ENCODE results near the gene CCDC15. TPM values are rescaled to one million over a fixed set of nuclear protein-coding genes. Genes with fewer than 3 reads are reported as not detected.
A peak's percentile ranks its signal among the peaks of the same experiment; 100 is the strongest.

The CCDC15 gene, protein sequence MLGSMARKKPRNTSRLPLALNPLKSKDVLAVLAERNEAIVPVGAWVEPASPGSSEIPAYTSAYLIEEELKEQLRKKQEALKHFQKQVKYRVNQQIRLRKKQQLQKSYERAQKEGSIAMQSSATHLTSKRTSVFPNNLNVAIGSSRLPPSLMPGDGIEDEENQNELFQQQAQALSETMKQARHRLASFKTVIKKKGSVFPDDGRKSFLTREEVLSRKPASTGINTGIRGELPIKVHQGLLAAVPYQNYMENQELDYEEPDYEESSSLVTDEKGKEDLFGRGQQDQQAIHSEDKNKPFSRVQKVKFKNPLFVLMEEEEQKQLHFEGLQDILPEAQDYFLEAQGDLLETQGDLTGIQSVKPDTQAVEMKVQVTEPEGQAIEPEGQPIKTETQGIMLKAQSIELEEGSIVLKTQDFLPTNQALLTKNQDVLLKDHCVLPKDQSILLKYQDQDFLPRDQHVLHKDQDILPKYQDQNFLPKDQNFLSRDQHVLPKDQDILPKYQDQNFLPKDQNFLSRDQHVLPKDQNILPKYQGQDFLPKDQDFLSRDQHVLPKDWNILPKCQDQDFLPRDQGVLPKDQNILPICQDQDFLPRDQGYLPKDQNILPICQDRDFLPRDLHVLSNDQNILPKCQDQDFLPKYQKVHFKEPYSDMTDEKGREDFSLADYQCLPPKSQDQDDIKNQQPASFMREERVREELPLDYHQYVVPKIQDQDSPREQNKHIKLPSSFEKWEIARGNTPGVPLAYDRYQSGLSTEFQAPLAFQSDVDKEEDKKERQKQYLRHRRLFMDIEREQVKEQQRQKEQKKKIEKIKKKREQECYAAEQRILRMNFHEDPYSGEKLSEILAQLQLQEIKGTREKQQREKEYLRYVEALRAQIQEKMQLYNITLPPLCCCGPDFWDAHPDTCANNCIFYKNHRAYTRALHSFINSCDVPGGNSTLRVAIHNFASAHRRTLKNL
- total RNA-seq (2012; rRNA removed) = 3.0 and 3.1 TPM in 2 replicates

DNA sequence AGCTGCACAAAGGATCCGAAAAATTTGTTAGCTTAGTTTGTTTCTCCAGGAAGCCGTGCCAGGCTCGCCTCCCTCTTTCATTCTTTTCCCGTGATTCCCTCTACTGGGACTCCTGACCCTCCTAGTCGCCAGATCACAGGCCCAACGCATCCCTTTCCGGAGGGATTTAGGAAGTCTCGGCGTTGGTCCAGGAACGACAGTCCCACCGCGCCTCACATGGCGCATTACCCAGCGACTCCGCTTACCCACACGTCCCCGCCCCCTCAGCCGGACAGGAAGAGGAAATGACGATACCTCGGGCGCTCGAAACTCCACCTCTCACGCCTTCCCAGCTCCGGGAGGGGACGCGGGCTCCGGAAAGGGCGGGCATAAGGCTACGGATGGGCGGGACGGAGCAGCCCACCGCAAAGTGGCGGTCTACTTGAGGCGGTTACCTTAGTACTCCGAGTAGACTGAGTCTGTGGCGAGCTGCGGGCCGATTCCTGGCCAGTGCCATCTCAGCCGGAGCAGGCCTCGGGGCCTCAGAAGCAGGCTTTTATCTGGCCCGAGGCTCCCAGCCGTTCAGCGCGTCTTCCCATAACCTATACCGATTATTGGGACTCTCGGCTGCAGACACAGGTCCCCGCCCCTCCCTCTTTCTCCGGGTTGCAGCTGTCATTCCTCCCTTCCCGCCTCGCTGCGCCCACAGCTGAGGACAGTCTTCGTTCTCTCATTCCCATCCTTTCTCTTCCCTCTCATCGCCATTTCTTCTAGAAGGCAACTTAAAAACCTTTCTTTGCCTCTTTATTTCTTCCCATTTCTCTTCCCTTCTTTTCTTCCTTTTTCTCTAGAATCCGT, at the start of gene CCDC15:
Gene CCDC15, plus strand, starts transcription at position 450 of the 837 bp plus-strand sequence. CDS start 531 bp downstream, outside the sequence.
- peaks cover 15% of the 10 kb centered on the region for H3K4me1 ChIP-seq (ENCODE audit: control insufficient read depth, insufficient read depth, low read length)
- H3K4me2 ChIP-seq (ENCODE audit: low read length) = peak within 1 kb of the TSS; percentile 92
- H3K9ac ChIP-seq (ENCODE audit: low read depth, low read length) = peak within 1 kb of the TSS; percentile 85
- no peaks in the 10 kb centered on the region for H3K9me3 ChIP-seq (replicated peaks; ENCODE audit: low read length)
- no peaks in the 10 kb centered on the region for H3K36me3 ChIP-seq (ENCODE audit: insufficient read depth, low read length)
- H3K27me3 ChIP-seq (ENCODE audit: control insufficient read depth, insufficient read depth, low read length) = no peaks in the 10 kb centered on the region
- H3K4me3 ChIP-seq (ENCODE audit: low read length) = peak within 1 kb of the TSS; percentile 80

DNA sequence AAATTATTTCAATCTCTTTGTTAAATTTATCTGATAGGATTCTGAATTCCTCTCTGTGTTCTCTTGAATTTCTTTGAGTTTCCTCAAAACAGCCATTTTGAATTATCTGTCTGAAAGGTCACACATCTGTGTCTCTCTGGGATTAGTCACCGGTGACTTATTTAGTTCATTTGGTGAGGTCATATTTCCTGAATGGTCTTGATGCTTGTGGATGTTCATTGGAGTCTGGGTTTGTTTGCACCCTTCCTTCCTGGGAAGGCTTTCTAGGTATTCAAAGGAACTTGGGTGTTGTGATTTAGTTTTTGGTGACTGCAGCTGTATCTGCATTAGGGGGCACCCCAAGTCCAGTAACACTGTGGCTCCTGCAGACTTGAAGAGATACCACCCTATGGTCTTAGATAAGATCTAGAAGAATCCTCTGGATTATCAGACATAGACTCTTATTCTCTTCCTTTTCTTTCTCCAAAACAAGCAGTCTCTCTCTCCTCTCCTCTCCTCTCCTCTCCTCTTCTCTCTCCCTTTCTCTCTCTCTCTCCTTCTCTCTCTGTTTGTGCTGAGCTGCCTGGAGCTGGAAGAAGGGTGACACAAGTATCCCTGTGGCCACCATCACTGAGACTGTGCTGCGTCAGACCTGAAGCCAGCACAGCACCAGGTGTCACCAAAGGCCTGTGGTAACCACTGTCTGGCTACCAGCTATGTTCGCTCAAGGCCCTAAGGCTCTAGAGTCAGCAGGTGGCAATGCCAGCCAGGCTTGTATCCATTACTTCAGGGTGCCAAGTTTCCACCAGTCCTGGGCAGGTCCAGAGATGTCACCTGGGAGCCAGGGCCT, 38.2 kb upstream of the CCDC15 start:
- H3K36me3 ChIP-seq (ENCODE audit: insufficient read depth, low read length) = no peaks in the 10 kb centered on the region
- H3K9ac ChIP-seq (ENCODE audit: low read depth, low read length) = no peak overlapping the region
- H3K4me3 ChIP-seq (ENCODE audit: low read length) = no peak overlapping the region
- H3K27me3 ChIP-seq (ENCODE audit: control insufficient read depth, insufficient read depth, low read length) = no peaks in the 10 kb centered on the region
- no peak overlapping the region for H3K4me2 ChIP-seq (ENCODE audit: low read length)
- H3K4me1 ChIP-seq (ENCODE audit: control insufficient read depth, insufficient read depth, low read length) = peaks cover 13% of the 10 kb centered on the region
- no peaks in the 10 kb centered on the region for H3K9me3 ChIP-seq (replicated peaks; ENCODE audit: low read length)

DNA sequence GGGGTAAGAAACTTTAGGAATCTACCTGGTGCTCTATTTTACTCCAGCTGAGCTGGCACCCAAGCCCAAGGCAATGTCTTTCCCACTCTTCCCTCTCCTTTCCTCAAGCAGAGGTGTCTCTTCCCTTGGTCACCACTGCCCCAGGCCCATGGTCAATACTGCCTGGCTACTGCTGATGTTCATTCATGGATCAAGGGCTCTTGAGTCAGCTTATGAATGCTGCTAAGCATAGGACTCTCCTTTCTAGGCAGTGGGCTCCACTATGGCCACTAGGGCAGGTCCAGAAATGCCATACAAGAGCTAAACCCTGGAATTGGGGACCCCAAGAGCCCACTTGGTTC, 37.7 kb upstream of the CCDC15 start:
- Histone ChIP-seq H3K36me3 (ENCODE audit: insufficient read depth, low read length) (no peaks in the 10 kb centered on the region), H3K9ac (ENCODE audit: low read depth, low read length) (no peak overlapping the region), H3K9me3 (replicated peaks; ENCODE audit: low read length) (no peaks in the 10 kb centered on the region), H3K4me1 (ENCODE audit: control insufficient read depth, insufficient read depth, low read length) (peaks cover 19% of the 10 kb centered on the region), H3K4me2 (ENCODE audit: low read length) (no peak overlapping the region), H3K27me3 (ENCODE audit: control insufficient read depth, insufficient read depth, low read length) (no peaks in the 10 kb centered on the region), H3K4me3 (ENCODE audit: low read length) (no peak overlapping the region)

DNA sequence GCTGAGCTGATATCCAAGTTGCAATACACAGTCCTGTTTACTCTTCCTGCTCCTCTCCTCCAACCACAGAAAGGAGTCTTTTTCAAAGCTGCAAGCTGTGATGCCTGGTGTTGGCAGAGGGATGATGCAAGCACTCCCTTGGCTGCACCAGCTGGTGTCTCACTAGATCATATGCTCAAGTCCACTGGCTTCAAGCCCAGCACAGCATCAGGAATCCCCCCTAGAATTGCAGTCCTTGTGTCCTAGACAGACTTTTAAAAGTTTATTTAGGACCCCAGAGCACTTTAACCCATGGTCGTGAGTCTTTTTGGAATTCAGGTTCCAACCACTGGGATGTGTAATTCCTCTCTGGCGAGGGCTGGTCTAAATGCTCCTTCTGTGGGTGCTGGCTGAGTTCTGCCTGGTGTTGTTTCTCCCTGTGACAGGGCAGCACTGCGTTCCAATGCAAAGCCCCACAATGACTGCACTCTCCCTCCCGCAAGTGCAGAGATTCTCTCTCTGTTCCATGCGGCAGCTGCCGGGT, 36.8 kb upstream of the CCDC15 start:
- H3K9ac ChIP-seq (ENCODE audit: low read depth, low read length) = no peak overlapping the region
- peaks cover 21% of the 10 kb centered on the region for H3K4me1 ChIP-seq (ENCODE audit: control insufficient read depth, insufficient read depth, low read length)
- no peak overlapping the region for H3K4me3 ChIP-seq (ENCODE audit: low read length)
- no peaks in the 10 kb centered on the region for H3K9me3 ChIP-seq (replicated peaks; ENCODE audit: low read length)
- no peaks in the 10 kb centered on the region for H3K36me3 ChIP-seq (ENCODE audit: insufficient read depth, low read length)
- no peak overlapping the region for H3K4me2 ChIP-seq (ENCODE audit: low read length)
- H3K27me3 ChIP-seq (ENCODE audit: control insufficient read depth, insufficient read depth, low read length) = no peaks in the 10 kb centered on the region

DNA sequence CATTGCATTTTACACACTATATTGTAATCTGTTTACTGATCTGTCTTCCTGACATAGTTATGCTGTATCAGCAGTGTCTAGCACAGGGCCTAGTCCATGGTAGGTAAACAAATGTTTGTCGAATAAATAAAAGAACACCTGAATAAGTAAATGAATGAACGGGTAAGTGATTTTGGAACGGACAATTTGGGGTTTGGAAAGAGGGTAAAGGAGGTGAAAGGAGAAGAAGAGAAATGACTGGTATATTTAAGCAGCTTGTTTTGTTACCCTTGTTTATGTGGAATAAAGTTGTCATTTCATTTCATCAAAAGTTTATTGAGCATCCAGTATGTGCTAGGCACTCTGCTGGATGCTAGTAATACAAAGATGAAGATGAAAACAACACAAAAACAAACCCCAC, 35.1 kb upstream of the CCDC15 start, which contains the start of gene HEPN1:
Gene HEPN1, plus strand, starts transcription at position 301 of the 400 bp plus-strand sequence.
- Histone ChIP-seq H3K4me2 (ENCODE audit: low read length) (no peak within 1 kb of the TSS), H3K27me3 (ENCODE audit: control insufficient read depth, insufficient read depth, low read length) (no peaks in the 10 kb centered on the region), H3K4me1 (ENCODE audit: control insufficient read depth, insufficient read depth, low read length) (peaks cover 21% of the 10 kb centered on the region), H3K4me3 (ENCODE audit: low read length) (no peak within 1 kb of the TSS), H3K36me3 (ENCODE audit: insufficient read depth, low read length) (no peaks in the 10 kb centered on the region), H3K9ac (ENCODE audit: low read depth, low read length) (no peak within 1 kb of the TSS), H3K9me3 (replicated peaks; ENCODE audit: low read length) (no peaks in the 10 kb centered on the region)

DNA sequence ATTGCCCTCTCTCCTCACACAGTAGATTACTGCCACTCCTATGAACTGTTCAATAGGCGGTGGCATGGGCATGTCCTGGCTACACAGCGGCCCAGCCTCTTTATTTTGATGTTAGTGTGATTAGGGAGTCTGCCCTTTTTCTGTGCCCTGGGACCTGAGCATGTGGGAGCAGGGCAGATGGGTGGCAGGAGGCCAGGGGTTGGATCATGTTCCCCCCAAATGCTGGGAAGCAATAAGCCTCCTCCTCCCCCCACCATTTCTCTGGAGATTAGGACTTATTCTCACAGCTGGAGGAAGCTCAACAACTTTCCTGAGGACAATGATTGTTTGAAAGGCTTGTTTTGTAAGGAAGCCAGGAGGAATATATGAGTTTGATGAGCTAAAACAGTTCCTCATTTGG, 34.1 kb upstream of the CCDC15 start:
- Histone ChIP-seq H3K9me3 (replicated peaks; ENCODE audit: low read length) (no peaks in the 10 kb centered on the region), H3K4me2 (ENCODE audit: low read length) (no peak overlapping the region), H3K9ac (ENCODE audit: low read depth, low read length) (no peak overlapping the region), H3K27me3 (ENCODE audit: control insufficient read depth, insufficient read depth, low read length) (no peaks in the 10 kb centered on the region), H3K36me3 (ENCODE audit: insufficient read depth, low read length) (no peaks in the 10 kb centered on the region), H3K4me1 (ENCODE audit: control insufficient read depth, insufficient read depth, low read length) (peaks cover 21% of the 10 kb centered on the region), H3K4me3 (ENCODE audit: low read length) (no peak overlapping the region)

DNA sequence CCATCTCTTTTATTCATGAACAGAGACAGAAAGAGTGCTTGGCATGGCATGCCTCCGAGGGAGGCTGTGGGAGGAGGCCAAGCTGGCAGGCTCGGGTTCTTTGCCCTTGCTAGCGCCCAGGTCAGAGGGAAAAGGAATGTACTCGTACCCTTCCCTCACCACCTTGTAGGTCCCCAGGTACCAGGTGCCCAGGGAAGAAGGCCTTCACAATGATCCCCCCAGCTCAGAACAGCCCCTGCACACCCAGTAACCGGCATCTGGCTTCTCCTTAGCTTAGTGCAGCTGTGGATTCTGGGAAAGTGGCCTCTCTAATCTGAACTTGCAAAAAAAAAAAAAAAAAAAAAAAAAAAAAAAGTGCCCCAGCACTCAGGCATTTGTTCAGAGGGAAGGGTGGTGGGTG, 33.6 kb upstream of the CCDC15 start:
- no peaks in the 10 kb centered on the region for H3K9me3 ChIP-seq (replicated peaks; ENCODE audit: low read length)
- H3K36me3 ChIP-seq (ENCODE audit: insufficient read depth, low read length) = no peaks in the 10 kb centered on the region
- H3K27me3 ChIP-seq (ENCODE audit: control insufficient read depth, insufficient read depth, low read length) = no peaks in the 10 kb centered on the region
- H3K4me3 ChIP-seq (ENCODE audit: low read length) = peak overlapping the region; percentile 67
- peaks cover 21% of the 10 kb centered on the region for H3K4me1 ChIP-seq (ENCODE audit: control insufficient read depth, insufficient read depth, low read length)
- peak overlapping the region; percentile 71 for H3K9ac ChIP-seq (ENCODE audit: low read depth, low read length)
- H3K4me2 ChIP-seq (ENCODE audit: low read length) = peak overlapping the region; percentile 92

DNA sequence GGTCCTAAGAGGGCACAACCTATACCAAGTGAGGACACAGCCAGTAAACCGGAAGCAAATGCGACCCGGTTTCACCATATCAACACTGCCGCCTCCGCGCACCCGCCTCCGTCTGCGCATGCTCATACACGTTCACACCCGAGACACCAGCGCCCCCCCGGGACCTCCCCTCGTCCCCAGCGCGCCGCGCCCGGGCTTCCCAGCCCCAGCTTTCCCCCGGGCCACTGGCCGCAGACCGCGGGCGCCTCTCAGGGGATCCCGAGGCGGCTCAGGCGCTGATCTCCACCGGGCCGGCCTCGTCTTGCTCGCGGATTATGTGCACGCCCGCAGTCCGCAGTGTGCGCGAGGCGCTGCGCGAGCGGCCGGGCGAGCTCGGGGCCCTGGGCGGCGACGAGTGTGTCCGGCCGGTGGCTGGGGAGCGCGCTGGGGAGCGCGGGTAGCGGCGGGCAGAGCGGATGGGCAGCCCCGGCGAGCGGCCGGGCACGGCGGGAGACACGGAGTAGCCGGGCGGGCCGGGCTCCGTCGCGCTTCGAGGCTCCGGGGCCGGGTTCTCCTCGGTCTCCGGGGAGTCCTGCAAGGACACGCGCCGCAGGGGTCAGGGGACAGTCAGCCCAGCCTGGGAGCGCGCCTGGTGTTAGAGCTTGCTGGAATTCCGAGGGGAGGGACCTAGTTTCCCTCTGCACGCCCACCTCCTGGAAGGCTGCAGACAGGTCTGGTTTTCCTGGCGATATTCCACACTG, 33.0 kb upstream of the CCDC15 start:
- H3K36me3 ChIP-seq (ENCODE audit: insufficient read depth, low read length) = no peaks in the 10 kb centered on the region
- H3K4me2 ChIP-seq (ENCODE audit: low read length) = peak overlapping the region; percentile 92
- H3K4me1 ChIP-seq (ENCODE audit: control insufficient read depth, insufficient read depth, low read length) = peaks cover 15% of the 10 kb centered on the region
- peak overlapping the region; percentile 67 for H3K4me3 ChIP-seq (ENCODE audit: low read length)
- peak overlapping the region; percentile 71 for H3K9ac ChIP-seq (ENCODE audit: low read depth, low read length)
- no peaks in the 10 kb centered on the region for H3K27me3 ChIP-seq (ENCODE audit: control insufficient read depth, insufficient read depth, low read length)
- H3K9me3 ChIP-seq (replicated peaks; ENCODE audit: low read length) = no peaks in the 10 kb centered on the region

DNA sequence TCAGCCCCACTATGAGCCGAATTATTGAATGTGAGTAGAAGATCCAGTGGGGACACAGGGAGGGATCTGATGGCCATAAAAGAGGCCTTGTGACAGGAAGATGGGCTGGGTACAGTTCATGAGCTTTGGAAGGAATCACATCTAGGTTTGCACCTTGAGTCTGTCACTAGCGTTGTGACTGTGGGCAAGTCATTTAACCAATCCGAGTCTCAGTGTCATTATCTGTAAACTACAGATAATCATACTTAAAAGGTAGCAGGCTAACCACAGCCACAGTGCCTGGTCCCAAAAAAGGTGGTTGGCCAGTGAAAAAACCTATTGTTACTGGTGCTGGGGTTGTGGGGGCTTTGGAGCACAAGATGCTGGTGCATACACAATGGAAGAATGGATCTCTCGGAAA, 31.2 kb upstream of the CCDC15 start:
- Histone ChIP-seq H3K27me3 (ENCODE audit: control insufficient read depth, insufficient read depth, low read length) (no peaks in the 10 kb centered on the region), H3K36me3 (ENCODE audit: insufficient read depth, low read length) (no peaks in the 10 kb centered on the region), H3K4me1 (ENCODE audit: control insufficient read depth, insufficient read depth, low read length) (peaks cover 11% of the 10 kb centered on the region), H3K4me2 (ENCODE audit: low read length) (no peak overlapping the region), H3K9me3 (replicated peaks; ENCODE audit: low read length) (no peaks in the 10 kb centered on the region), H3K9ac (ENCODE audit: low read depth, low read length) (no peak overlapping the region), H3K4me3 (ENCODE audit: low read length) (no peak overlapping the region)

DNA sequence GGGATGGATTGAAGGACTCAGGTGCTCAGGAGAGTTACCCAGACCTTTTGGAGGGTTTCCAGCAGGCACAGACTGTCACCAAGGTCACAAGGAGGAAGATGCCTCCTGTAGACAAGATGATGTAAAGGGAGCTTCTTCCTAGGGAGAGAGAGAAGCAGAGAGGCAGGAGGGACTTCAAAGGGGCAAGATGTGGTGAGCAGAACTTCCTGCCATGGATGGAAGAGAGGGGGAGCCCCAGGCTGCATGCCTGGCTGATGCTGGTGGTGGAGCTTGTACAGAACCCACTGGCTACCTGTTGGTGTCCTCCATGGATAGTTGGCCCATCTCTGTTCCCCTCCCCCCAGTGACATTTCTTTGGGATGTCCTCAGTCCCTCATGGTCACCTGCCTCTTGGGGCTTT, 30.7 kb upstream of the CCDC15 start:
- Histone ChIP-seq H3K4me1 (ENCODE audit: control insufficient read depth, insufficient read depth, low read length) (peaks cover 11% of the 10 kb centered on the region), H3K36me3 (ENCODE audit: insufficient read depth, low read length) (no peaks in the 10 kb centered on the region), H3K9ac (ENCODE audit: low read depth, low read length) (no peak overlapping the region), H3K4me2 (ENCODE audit: low read length) (no peak overlapping the region), H3K9me3 (replicated peaks; ENCODE audit: low read length) (no peaks in the 10 kb centered on the region), H3K27me3 (ENCODE audit: control insufficient read depth, insufficient read depth, low read length) (no peaks in the 10 kb centered on the region), H3K4me3 (ENCODE audit: low read length) (no peak overlapping the region)
